Transverse colon (tissue), 4 donors: ENCODE data around the gene C19orf38. TPM values are rescaled to one million over a fixed set of nuclear protein-coding genes. Genes with fewer than 3 reads are reported as not detected.

Experiments
- DNase-seq: peaks from one replicate; pipeline ENCODE4 v3.0.0-alpha.2; 2019
- H3K27ac ChIP-seq, 4 donors: fragments of 200-600 bp; sonication (generic); 2 replicates each; pipeline ENCODE4 v1.5.1; 2016 to 2018; ENCODE audit warnings: inconsistent platforms in 4 of 4
- H3K27me3 ChIP-seq: fragments of 200-600 bp; sonication (generic); 2 replicates; pipeline ENCODE4 v1.5.1; 2017; ENCODE audit warnings: inconsistent platforms
- H3K36me3 ChIP-seq, 4 donors: fragments of 200-600 bp; sonication (generic); 2 replicates each; pipeline ENCODE4 v1.5.1; 2017 to 2019; ENCODE audit warnings: inconsistent platforms in 4 of 4
- H3K4me1 ChIP-seq, 4 donors: fragments of 200-600 bp; sonication (generic); 2 replicates each; pipeline ENCODE4 v1.5.1; 2017 to 2020; ENCODE audit warnings: inconsistent platforms in 4 of 4
- H3K4me3 ChIP-seq, 4 donors: fragments of 200-600 bp; sonication (generic); 1 replicate in 1 of 4; 2 replicates in 3 of 4; pipeline versions ENCODE4 v1.5.1 to v1.6.1; 2017 to 2019; ENCODE audit warnings: inconsistent platforms in 4 of 4
- H3K9me3 ChIP-seq, 2 donors: fragments of 200-600 bp; sonication (generic); 2 replicates each; pipeline ENCODE4 v1.5.1; 2017 to 2019; ENCODE audit warnings: inconsistent platforms in 2 of 2
- EP300 ChIP-seq: sonication (generic); formaldehyde crosslinking; IDR thresholded peaks from one replicate; pipeline ENCODE4 v1.6.1; 2017; ENCODE audit warnings: antibody characterized with exemption, low read depth
- POLR2A ChIP-seq: fragments of 450-650 bp; IDR thresholded peaks from one replicate; pipeline ENCODE4 v1.6.1; 2016; ENCODE audit warnings: antibody characterized with exemption, mild to moderate bottlenecking, moderate library complexity
- POLR2AphosphoS5 ChIP-seq, 3 donors: sonication (generic); formaldehyde crosslinking; IDR thresholded peaks; one replicate each; pipeline ENCODE4 v1.6.1; 2016; ENCODE audit warnings: antibody characterized with exemption in 3 of 3
- WGBS, 2 donors: methylation state at CpG; one replicate each; pipeline ENCODE4 v1.1.5; 2018; ENCODE audit warnings: low coverage in 1 of 2; 5-methylcytosine and 5-hydroxymethylcytosine counted together
- in situ Hi-C, 4 donors: fragments of 200-750 bp; cut with MboI; loops; one replicate each; pipeline versions ENCODE4 v1.15.0 to v1.15.1; 2017; ENCODE audit warnings: low sequenced_read_pairs in 3 of 4, low pct_ligation_motif_present in 1 of 4, low pct_unique_long_range_greater_than_20kb in 1 of 4
- intact Hi-C: fragments of 100-400 bp; cut with DNase I; formaldehyde crosslinking; loops from one replicate; pipeline ENCODE4 v1.15.1; 2023; ENCODE audit warnings: low total_unique reads
- total RNA-seq, 4 donors: library from RNA; depleted of rRNA; stranded (reverse); fragments of >200 nt; gene quantifications; one replicate each; pipeline ENCODE4 v1.1.0, GENCODE V29; 2016
- TF ChIP-seq, protein P1 (sequence below), 5 experiments: fragments of 200-600 bp in 3 of 5; fragments of 450-650 bp in 2 of 5; sonication (generic) in 3 of 5; IDR thresholded peaks; 1 replicate in 2 of 5; 2 replicates in 3 of 5; pipeline ENCODE4 v1.5.1; 2016 to 2017; ENCODE audit warnings: antibody characterized with exemption in 5 of 5, inconsistent platforms in 3 of 5, mild to moderate bottlenecking in 2 of 5, moderate library complexity in 1 of 5

The C19orf38 gene
- total RNA-seq, 4 donors from 2014 or later: 0.79 to 1.8 (median 0.96) TPM; not detected in 1

- TF ChIP-seq POLR2AphosphoS5 (IDR thresholded peaks at IDR 0.05): peak in 1 of 3 donors; percentile 16
- no peak for TF ChIP-seq POLR2A
- WGBS, 2 donors: 95% methylated on average over 13 of the region's 17 CpGs; no CpG with 5 or more reads in 1 of the 2 donors
- peaks cover 0 to 41% (median 5%) of the 10 kb centered on the region in 4 donors for H3K36me3 ChIP-seq
- intact Hi-C loops (no loop called here), in situ Hi-C loops (no loop called here)
- H3K9me3 ChIP-seq: no peaks in the 10 kb centered on the region
- DNase-seq: no peak
- no peaks in the 10 kb centered on the region for H3K27me3 ChIP-seq
- H3K4me1 ChIP-seq: peaks cover 0 to 6% (median 2%) of the 10 kb centered on the region in 4 donors
- no peak overlapping the region for H3K4me3 ChIP-seq
- H3K27ac ChIP-seq: no peak overlapping the region
These were observed 36.7 kb upstream of the C19orf38 start for GRCh38 chr19:10811391-10812111.

GRCh38 chr19:10812196-10812595 lies 36.0 kb upstream of the C19orf38 start:
- in situ Hi-C loops (no loop called here), intact Hi-C loops (no loop called here)
- no peak for DNase-seq
- Histone ChIP-seq H3K27me3 (no peaks in the 10 kb centered on the region), H3K4me3 (no peak overlapping the region), H3K27ac (peak overlapping the region in 2 of 4 donors; percentile 48 to 62), H3K9me3 (no peaks in the 10 kb centered on the region), H3K36me3 (peaks cover 0 to 40% (median 5%) of the 10 kb centered on the region in 4 donors), H3K4me1 (peaks cover 0 to 6% (median 2%) of the 10 kb centered on the region in 4 donors)
- TF ChIP-seq EP300 (no peak), POLR2AphosphoS5 (IDR thresholded peaks at IDR 0.05) (no peak), POLR2A (no peak)
- TF ChIP-seq, protein P1, sequence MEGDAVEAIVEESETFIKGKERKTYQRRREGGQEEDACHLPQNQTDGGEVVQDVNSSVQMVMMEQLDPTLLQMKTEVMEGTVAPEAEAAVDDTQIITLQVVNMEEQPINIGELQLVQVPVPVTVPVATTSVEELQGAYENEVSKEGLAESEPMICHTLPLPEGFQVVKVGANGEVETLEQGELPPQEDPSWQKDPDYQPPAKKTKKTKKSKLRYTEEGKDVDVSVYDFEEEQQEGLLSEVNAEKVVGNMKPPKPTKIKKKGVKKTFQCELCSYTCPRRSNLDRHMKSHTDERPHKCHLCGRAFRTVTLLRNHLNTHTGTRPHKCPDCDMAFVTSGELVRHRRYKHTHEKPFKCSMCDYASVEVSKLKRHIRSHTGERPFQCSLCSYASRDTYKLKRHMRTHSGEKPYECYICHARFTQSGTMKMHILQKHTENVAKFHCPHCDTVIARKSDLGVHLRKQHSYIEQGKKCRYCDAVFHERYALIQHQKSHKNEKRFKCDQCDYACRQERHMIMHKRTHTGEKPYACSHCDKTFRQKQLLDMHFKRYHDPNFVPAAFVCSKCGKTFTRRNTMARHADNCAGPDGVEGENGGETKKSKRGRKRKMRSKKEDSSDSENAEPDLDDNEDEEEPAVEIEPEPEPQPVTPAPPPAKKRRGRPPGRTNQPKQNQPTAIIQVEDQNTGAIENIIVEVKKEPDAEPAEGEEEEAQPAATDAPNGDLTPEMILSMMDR (IDR thresholded peaks at IDR 0.05): no peak
- WGBS, 2 donors: 94% methylated on average over 19 of the region's 19 CpGs; no CpG with 5 or more reads in 1 of the 2 donors

DNA sequence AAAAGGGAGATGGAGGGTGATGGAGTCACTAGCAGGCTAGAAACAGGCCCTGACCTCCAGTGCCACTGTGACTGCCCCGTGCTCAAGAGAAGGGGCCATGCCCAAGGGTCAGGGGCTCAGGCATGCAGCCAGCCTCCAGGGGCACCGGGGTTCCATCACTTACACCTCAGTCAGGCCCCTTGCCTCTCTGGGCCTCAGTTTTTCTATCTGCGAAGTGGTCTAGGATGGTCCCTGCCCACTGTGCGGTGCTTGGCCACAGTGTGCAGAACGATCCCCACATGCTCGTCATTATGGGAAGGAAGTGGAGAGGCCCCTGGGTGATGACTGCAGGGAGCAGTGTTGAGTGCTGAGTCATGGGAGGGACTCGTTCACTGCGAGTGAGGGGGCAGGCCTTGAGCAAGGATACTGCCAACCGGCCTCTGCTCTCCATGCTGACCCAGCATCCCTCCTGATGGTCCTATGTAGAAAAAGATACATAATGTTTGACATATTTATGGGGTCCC lies 35.3 kb upstream of the C19orf38 start:
- TF ChIP-seq, protein P1 (IDR thresholded peaks at IDR 0.05): no peak
- TF ChIP-seq POLR2AphosphoS5 (IDR thresholded peaks at IDR 0.05) (peak; percentile 12 to 18 (median 12)), EP300 (no peak), POLR2A (no peak)
- peak overlapping the region; percentile 48 to 62 (median 57) for H3K27ac ChIP-seq
- H3K36me3 ChIP-seq: peaks cover 0 to 40% (median 5%) of the 10 kb centered on the region in 4 donors
- no peak overlapping the region for H3K4me3 ChIP-seq
- peak; percentile 34 for DNase-seq
- H3K4me1 ChIP-seq: peaks cover 0 to 7% (median 2%) of the 10 kb centered on the region in 4 donors
- H3K9me3 ChIP-seq: no peaks in the 10 kb centered on the region
- H3K27me3 ChIP-seq: no peaks in the 10 kb centered on the region
- WGBS, 2 donors: 50 to 70% methylated on average over 1 to 9 of the region's 9 CpGs
- intact Hi-C loops (no loop called here), in situ Hi-C loops (no loop called here)

GRCh38 chr19:10815007-10815536 lies 33.1 kb upstream of the C19orf38 start:
- intact Hi-C loops: loop anchor here (5.0 kb wide), 1 partner anchor 427 kb away; no protein-coding TSS in a partner anchor
- Histone ChIP-seq H3K36me3 (peaks cover 0 to 30% (median 5%) of the 10 kb centered on the region in 4 donors), H3K4me1 (peaks cover 0 to 13% (median 2%) of the 10 kb centered on the region in 4 donors), H3K27ac (peak overlapping the region in 3 of 4 donors; percentile 5 to 80 (median 75)), H3K4me3 (no peak overlapping the region), H3K27me3 (no peaks in the 10 kb centered on the region), H3K9me3 (no peaks in the 10 kb centered on the region)
- in situ Hi-C loops: no loop called here
- TF ChIP-seq POLR2A (no peak), POLR2AphosphoS5 (IDR thresholded peaks at IDR 0.05) (no peak)
- TF ChIP-seq, protein P1 (IDR thresholded peaks at IDR 0.05): no peak
- 91 to 100% methylated on average over 3 to 9 of the region's 9 CpGs for WGBS, 2 donors
- no peak for DNase-seq
